Measurements from ENCODE around the gene SH3BP1.
A peak's percentile ranks its signal among the peaks of the same experiment; 100 is the strongest.

The SH3BP1 gene

DNA sequence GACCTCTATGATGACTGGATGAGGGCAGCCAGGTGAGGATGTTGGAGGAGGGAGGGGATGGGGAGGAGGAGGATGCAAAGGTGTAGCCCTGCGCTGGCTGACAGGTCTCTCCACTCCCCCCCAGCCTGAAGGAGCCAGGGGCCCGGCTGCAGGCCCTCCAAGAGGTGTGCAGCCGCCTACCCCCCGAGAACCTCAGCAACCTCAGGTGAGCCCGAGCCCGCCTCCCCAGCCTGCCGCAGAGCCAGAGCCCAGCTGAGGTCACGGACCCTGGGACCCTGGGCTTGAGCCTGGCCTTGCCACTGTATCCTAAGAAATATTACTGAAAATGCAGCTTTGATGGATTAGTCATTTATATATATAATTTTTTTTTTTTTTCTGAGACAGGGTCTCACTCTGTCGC, 7.8 kb downstream of the SH3BP1 start:
- H3K27ac ChIP-seq, result no peak overlapping the region
- TF ChIP-seq, protein P1, sequence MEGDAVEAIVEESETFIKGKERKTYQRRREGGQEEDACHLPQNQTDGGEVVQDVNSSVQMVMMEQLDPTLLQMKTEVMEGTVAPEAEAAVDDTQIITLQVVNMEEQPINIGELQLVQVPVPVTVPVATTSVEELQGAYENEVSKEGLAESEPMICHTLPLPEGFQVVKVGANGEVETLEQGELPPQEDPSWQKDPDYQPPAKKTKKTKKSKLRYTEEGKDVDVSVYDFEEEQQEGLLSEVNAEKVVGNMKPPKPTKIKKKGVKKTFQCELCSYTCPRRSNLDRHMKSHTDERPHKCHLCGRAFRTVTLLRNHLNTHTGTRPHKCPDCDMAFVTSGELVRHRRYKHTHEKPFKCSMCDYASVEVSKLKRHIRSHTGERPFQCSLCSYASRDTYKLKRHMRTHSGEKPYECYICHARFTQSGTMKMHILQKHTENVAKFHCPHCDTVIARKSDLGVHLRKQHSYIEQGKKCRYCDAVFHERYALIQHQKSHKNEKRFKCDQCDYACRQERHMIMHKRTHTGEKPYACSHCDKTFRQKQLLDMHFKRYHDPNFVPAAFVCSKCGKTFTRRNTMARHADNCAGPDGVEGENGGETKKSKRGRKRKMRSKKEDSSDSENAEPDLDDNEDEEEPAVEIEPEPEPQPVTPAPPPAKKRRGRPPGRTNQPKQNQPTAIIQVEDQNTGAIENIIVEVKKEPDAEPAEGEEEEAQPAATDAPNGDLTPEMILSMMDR (IDR thresholded peaks at IDR 0.05), result no peak
- no peak for TF ChIP-seq ZFX (IDR thresholded peaks at IDR 0.05; ENCODE audit: borderline replicate concordance)

DNA sequence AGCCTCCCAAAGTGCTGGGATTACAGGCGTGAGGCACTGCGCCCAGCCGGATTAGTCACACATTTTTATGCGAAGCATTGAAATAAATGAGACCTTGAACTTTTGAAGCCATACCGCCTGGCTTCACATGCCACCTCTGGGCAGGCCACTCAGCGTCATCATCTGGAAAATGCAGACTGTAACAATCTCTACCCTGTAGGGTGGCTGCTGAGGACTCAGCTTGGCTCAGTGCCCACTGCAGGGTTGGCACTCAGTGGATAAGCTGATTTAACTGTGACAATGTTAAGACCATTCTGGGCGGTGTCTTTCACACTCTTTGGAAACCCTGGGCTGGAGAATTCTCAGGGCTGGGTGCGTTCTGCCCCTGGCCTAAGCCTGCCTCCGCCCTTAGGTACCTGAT, 8.5 kb downstream of the SH3BP1 start:
- TF ChIP-seq, protein P1 (IDR thresholded peaks at IDR 0.05), result no peak
- no peak for TF ChIP-seq ZFX (IDR thresholded peaks at IDR 0.05; ENCODE audit: borderline replicate concordance)
- H3K27ac ChIP-seq, result no peak overlapping the region

DNA sequence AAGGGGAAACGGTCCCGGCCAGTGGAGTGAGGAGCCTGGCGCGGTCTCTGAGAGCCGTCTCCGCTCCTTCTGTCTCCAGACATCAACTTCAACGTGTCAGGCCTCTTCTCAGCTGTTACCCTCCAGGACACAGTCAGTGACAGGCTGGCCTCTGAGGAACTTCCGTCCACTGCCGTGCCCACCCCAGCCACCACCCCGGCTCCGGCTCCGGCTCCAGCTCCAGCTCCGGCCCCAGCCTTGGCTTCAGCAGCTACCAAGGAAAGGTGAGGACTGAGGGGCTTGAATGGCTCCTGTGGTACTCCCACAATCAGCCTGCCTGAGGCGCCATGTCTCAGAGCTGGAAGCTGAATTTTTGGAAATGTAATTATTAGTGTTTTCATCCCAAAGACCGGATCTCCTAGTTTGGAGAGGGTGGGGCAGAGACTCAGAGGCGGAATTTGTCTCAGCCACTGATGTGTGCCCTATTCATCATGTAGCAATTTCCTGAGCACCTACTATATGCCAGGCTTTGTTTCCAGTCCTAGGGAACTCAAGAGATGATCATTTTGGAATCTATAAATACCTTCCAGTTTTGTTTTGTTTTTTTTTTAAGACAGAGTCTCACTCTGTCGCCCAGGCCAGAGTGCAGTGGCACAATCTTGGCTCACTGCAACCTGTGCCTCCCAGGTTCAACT, 11.1 kb downstream of the SH3BP1 start:
- TF ChIP-seq, protein P1 (IDR thresholded peaks at IDR 0.05), result no peak
- no peak for TF ChIP-seq ZFX (IDR thresholded peaks at IDR 0.05; ENCODE audit: borderline replicate concordance)
- no peak overlapping the region for H3K27ac ChIP-seq

DNA sequence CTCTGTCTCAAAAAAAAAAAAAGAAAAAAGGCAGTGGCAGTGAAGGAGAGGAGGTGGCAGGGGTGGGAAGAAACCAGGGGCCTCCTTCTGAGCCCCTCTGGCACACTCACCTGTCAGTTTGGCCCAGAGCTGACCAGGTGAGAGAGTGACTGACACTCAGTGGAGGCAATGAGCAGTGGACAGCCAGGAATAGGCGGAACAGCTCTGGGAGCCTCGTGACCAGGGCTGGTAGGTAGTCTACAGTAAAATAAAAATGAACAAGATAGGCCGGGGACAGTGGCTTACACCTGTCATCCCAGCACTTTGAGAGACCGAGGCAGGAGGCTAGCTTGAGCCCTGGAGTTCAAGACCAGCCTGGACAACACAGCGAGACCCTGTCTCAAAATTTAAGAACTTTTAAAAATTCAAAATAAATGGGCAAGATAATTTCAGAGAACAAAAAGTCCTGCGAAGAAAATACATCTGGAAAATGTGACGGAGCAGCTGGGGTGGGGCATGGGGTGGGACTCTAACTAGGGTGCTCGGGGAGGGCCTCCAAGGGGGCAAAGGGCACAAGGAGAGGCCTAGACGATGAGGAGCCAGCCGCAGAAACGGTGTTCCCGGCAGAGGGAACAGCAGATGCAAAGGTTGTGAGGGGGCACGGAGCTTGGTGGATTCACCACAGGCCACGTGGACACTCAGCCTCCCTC, 15.2 kb downstream of the SH3BP1 start:
- H3K27ac ChIP-seq, result no peak overlapping the region
- TF ChIP-seq ZFX (IDR thresholded peaks at IDR 0.05; ENCODE audit: borderline replicate concordance), result no peak
- TF ChIP-seq, protein P1 (IDR thresholded peaks at IDR 0.05), result no peak

DNA sequence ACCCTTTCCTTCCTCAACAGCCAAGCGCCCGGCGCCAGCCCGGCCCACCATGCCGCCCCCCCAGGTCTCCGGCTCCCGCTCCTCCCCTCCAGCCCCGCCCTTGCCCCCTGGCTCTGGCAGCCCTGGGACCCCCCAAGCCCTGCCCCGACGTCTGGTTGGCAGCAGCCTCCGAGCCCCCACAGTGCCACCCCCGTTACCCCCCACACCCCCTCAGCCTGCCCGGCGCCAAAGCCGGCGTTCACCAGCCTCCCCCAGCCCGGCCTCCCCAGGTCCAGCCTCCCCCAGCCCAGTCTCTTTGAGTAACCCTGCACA, 15.7 kb downstream of the SH3BP1 start:
- H3K27ac ChIP-seq, result no peak overlapping the region
- TF ChIP-seq, protein P1 (IDR thresholded peaks at IDR 0.05), result no peak
- no peak for TF ChIP-seq ZFX (IDR thresholded peaks at IDR 0.05; ENCODE audit: borderline replicate concordance)

DNA sequence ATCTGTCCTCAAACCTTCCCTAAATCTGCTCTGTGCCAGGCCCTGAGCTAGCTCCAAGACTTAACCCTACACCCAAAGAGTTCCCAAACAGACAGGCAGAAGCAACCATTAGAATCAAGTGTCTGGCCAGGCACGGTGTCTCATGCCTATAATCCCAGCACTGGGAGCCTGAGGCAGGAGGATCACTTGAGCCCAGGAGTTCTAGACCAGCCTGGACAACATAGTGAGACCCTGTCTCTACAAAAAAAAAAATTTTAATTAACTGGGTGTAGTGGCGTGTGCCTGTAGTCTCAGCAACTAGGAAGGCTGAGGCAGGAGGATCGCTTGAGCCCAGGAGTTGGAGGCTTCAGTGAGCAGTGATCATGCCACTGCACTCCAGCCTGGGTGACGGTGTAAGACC, 17.1 kb downstream of the SH3BP1 start:
- H3K27ac ChIP-seq, result peak overlapping the region; percentile 23; the same call in 1 of the 2 replicates

DNA sequence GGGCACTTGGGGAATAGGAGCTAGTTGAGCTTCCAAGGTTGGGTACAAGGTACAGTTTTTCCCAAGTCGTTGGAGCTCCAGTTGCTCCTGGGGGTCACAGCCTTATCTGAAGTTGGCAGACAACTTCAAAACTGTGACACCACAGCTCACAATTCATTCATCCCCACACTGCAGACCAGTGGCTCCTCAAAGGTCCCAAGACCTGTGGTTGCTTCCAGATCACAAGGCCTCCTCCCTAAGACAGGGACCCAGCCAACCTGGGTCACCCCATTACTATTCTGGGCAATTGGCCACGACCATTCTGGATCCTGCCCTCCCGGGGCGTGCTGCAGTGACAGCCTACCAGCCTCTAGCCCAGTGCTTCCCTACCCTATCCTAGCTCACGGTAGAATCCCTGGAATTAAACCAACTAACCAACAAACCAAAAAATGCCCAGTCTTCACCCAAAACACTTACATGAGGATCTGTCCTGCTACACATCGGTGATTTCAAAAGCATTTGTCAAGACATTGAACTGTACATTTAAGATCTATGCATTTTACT, 18.2 kb downstream of the SH3BP1 start:
- TF ChIP-seq, protein P1 (IDR thresholded peaks at IDR 0.05), result no peak
- TF ChIP-seq ZFX (IDR thresholded peaks at IDR 0.05; ENCODE audit: borderline replicate concordance), result no peak
- H3K27ac ChIP-seq, result peak overlapping the region; percentile 74

All from 22Rv1 (cell line).